Colon (tissue), 2 donors: ENCODE data around the gene SNRPD1.
"Not testable (repeated sequence)": the region's sequence is repeated elsewhere in the genome, so short reads cannot be mapped to it uniquely, and the experiment has no call there.

Experiments
- FAIRE-seq: peaks from 2 replicates; lab custom pipeline; 2012; peaks lifted over from hg19 to GRCh38; lab: Jason Lieb, UNC
- donor health status: control.
- donor health status: control.

The SNRPD1 gene

GRCh38 chr18:21612125-21613039, at the start of gene SNRPD1:
Gene SNRPD1, plus strand, starts transcription at chr18:21612314. Its CDS starts 116 bp downstream, at chr18:21612430.
- no peak for FAIRE-seq

- FAIRE-seq: no peak
Observed at GRCh38 chr18:21571772-21572171, 40.3 kb upstream of the SNRPD1 start.

GRCh38 chr18:21575656-21576055, 36.5 kb upstream of the SNRPD1 start:
- FAIRE-seq: no peak

GRCh38 chr18:21584391-21584790, 27.7 kb upstream of the SNRPD1 start:
- no peak for FAIRE-seq

- FAIRE-seq: not testable (repeated sequence)
Observed at GRCh38 chr18:21592361-21592760, 19.8 kb upstream of the SNRPD1 start.

GRCh38 chr18:21593540-21594257, 18.4 kb upstream of the SNRPD1 start:
- FAIRE-seq: no peak

GRCh38 chr18:21597620-21598019, 14.5 kb upstream of the SNRPD1 start:
- no peak for FAIRE-seq

- FAIRE-seq: no peak
Observed at GRCh38 chr18:21598726-21599584, 13.2 kb upstream of the SNRPD1 start.

GRCh38 chr18:21599585-21600525, 12.3 kb upstream of the SNRPD1 start:
- FAIRE-seq: no peak

- FAIRE-seq: no peak
Observed at GRCh38 chr18:21600526-21601410, 11.3 kb upstream of the SNRPD1 start, which contains the start of gene ESCO1. Gene ESCO1, minus strand, starts transcription at chr18:21600704. Its CDS starts 25,861 bp downstream, at chr18:21574843.

GRCh38 chr18:21602299-21602587, 9.9 kb upstream of the SNRPD1 start:
- FAIRE-seq: no peak

GRCh38 chr18:21604671-21605070, 7.4 kb upstream of the SNRPD1 start:
- FAIRE-seq: no peak

GRCh38 chr18:21605213-21605612, 6.9 kb upstream of the SNRPD1 start:
- FAIRE-seq: no peak

- not testable (repeated sequence) for FAIRE-seq
Observed at GRCh38 chr18:21611401-21612124, 551 bp upstream of the SNRPD1 start.

GRCh38 chr18:21621640-21622039, 9.5 kb downstream of the SNRPD1 start:
- FAIRE-seq: not testable (repeated sequence)

GRCh38 chr18:21629089-21629832, 17.1 kb downstream of the SNRPD1 start:
- FAIRE-seq: no peak

- FAIRE-seq: no peak
Observed at GRCh38 chr18:21632393-21632792, 20.3 kb downstream of the SNRPD1 start.

- no peak for FAIRE-seq
Observed at GRCh38 chr18:21634588-21635199, 22.6 kb downstream of the SNRPD1 start.
